ENCODE measurements around the gene ARHGAP4. TPM values are rescaled to one million over a fixed set of nuclear protein-coding genes. Genes with fewer than 3 reads are reported as not detected.

Gene ARHGAP4
- total RNA-seq, 1 donor from 2014 or later = 69.8 TPM

- Histone ChIP-seq H3K4me1 (no peaks in the 10 kb centered on the region), H3K27me3 (peaks cover 12% of the 10 kb centered on the region), H3K9me3 (no peaks in the 10 kb centered on the region), H3K27ac (no peak overlapping the region), H3K4me3 (no peak overlapping the region), H3K36me3 (no peaks in the 10 kb centered on the region)
- TF ChIP-seq CTCF (IDR thresholded peaks at IDR 0.05) = no peak
- no peak for DNase-seq
- intact Hi-C loops (cut with DNase I) = no loop called here
- ATAC-seq = no peak
Measured at GRCh38 chrX:153888344-153888743, 37.7 kb downstream of the ARHGAP4 start.

- Histone ChIP-seq H3K4me1 (no peaks in the 10 kb centered on the region), H3K36me3 (no peaks in the 10 kb centered on the region), H3K4me3 (no peak overlapping the region), H3K27ac (no peak overlapping the region), H3K9me3 (no peaks in the 10 kb centered on the region), H3K27me3 (peaks cover 12% of the 10 kb centered on the region)
- intact Hi-C loops (cut with DNase I) = no loop called here
- DNase-seq (no peak), ATAC-seq (no peak)
- TF ChIP-seq CTCF (IDR thresholded peaks at IDR 0.05) = no peak
Measured at GRCh38 chrX:153887385-153887784, 38.7 kb downstream of the ARHGAP4 start.

- H3K27me3 ChIP-seq = peaks cover 12% of the 10 kb centered on the region
- H3K27ac ChIP-seq = no peak overlapping the region
- ATAC-seq (no peak), DNase-seq (no peak)
- no peaks in the 10 kb centered on the region for H3K36me3 ChIP-seq
- TF ChIP-seq CTCF (IDR thresholded peaks at IDR 0.05) = no peak
- H3K4me1 ChIP-seq = no peaks in the 10 kb centered on the region
- intact Hi-C loops (cut with DNase I) = no loop called here
- no peaks in the 10 kb centered on the region for H3K9me3 ChIP-seq
- H3K4me3 ChIP-seq = no peak overlapping the region
Measured at GRCh38 chrX:153886915-153887314, 39.1 kb downstream of the ARHGAP4 start.

- H3K36me3 ChIP-seq = no peaks in the 10 kb centered on the region
- H3K9me3 ChIP-seq = no peaks in the 10 kb centered on the region
- intact Hi-C loops (cut with DNase I) = no loop called here
- no peak for TF ChIP-seq CTCF (IDR thresholded peaks at IDR 0.05)
- H3K4me1 ChIP-seq = no peaks in the 10 kb centered on the region
- no peak for DNase-seq
- H3K27me3 ChIP-seq = peaks cover 12% of the 10 kb centered on the region
- H3K27ac ChIP-seq = no peak within 1 kb of the TSS
- ATAC-seq = no peak
- no peak within 1 kb of the TSS for H3K4me3 ChIP-seq
Measured at GRCh38 chrX:153885968-153886903, 39.8 kb downstream of the ARHGAP4 start, which contains the start of gene L1CAM. Gene L1CAM (minus strand): TSS chrX:153886173. CDS start chrX:153875836, 10,337 bp downstream.

GRCh38 chrX:153885208-153885787 lies 40.8 kb downstream of the ARHGAP4 start:
- Histone ChIP-seq H3K36me3 (no peaks in the 10 kb centered on the region), H3K27me3 (peaks cover 12% of the 10 kb centered on the region), H3K4me1 (no peaks in the 10 kb centered on the region), H3K27ac (no peak overlapping the region), H3K4me3 (no peak overlapping the region), H3K9me3 (no peaks in the 10 kb centered on the region)
- TF ChIP-seq CTCF (IDR thresholded peaks at IDR 0.05) = no peak
- intact Hi-C loops (cut with DNase I) = no loop called here
- DNase-seq (no peak), ATAC-seq (no peak)

All from upper lobe of right lung (tissue), 1 donor.